Posterior vena cava (tissue), 2 donors: Measurements from ENCODE around the gene TAF4. TPM values are rescaled to one million over a fixed set of nuclear protein-coding genes. Genes with fewer than 3 reads are reported as not detected.
A peak's percentile ranks its signal among the peaks of the same experiment; 100 is the strongest.

Experiments used
- DNase-seq: peaks from one replicate; pipeline ENCODE4 v3.0.0-alpha.2; 2020; ENCODE audit warnings: low spot score
- intact Hi-C, 2 donors: fragments of 100-400 bp; cut with DNase I; formaldehyde crosslinking; loops; one replicate each; pipeline versions ENCODE4 v1.14.1 to v1.14.2; 2022 to 2023
- total RNA-seq, 2 donors: library from RNA; stranded (reverse); fragmentation: NEBNext Ultra II Directional; extraction: Animal tissue kit (Norgen Biotek cat#: 25700); gene quantifications; one replicate each; pipeline ENCODE4 v1.2.1, GENCODE V29; 2021
- donor health status: DM: yes; HTN: yes; CAD: no.
- donor health status: DM: yes; HTN: yes; CAD: no.

TAF4 gene
- total RNA-seq, 2 donors from 2014 or later = 8.8 to 11.4 TPM

GRCh38 chr20:62048821-62049291 is 16.8 kb downstream of the TAF4 start:
- DNase-seq = peak; percentile 71
- intact Hi-C loops = no loop called here

- peak; percentile 58 for DNase-seq
- intact Hi-C loops = no loop called here
Observed at GRCh38 chr20:62048346-62048761, 17.3 kb downstream of the TAF4 start.

- intact Hi-C loops = no loop called here
- peak; percentile 70 for DNase-seq
Observed at GRCh38 chr20:62047666-62048345, 17.9 kb downstream of the TAF4 start.

- peak; percentile 58 for DNase-seq
- intact Hi-C loops = no loop called here
Observed at GRCh38 chr20:62046431-62046830, 19.2 kb downstream of the TAF4 start.

GRCh38 chr20:62045529-62046285 is 20.0 kb downstream of the TAF4 start:
- intact Hi-C loops = no loop called here
- peak; percentile 26 for DNase-seq

- intact Hi-C loops = no loop called here
- DNase-seq = no peak
Observed at GRCh38 chr20:62045118-62045517, 20.6 kb downstream of the TAF4 start.

- intact Hi-C loops = no loop called here
- no peak for DNase-seq
Observed at GRCh38 chr20:62044631-62045030, 21.1 kb downstream of the TAF4 start.

GRCh38 chr20:62043131-62043914 is 22.4 kb downstream of the TAF4 start:
- intact Hi-C loops = no loop called here
- no peak for DNase-seq

- DNase-seq = no peak
- intact Hi-C loops = no loop called here
Observed at GRCh38 chr20:62042025-62042820, 23.5 kb downstream of the TAF4 start.

- DNase-seq = no peak
- intact Hi-C loops = no loop called here
Observed at GRCh38 chr20:62040933-62041332, 24.7 kb downstream of the TAF4 start.

GRCh38 chr20:62040381-62040922 is 25.2 kb downstream of the TAF4 start:
- intact Hi-C loops = no loop called here
- no peak for DNase-seq

- intact Hi-C loops = no loop called here
- no peak for DNase-seq
Observed at GRCh38 chr20:62039738-62040137, 25.9 kb downstream of the TAF4 start.

- DNase-seq = no peak
- intact Hi-C loops = no loop called here
Observed at GRCh38 chr20:62032609-62033368, 32.9 kb downstream of the TAF4 start.

- intact Hi-C loops = no loop called here
- no peak for DNase-seq
Observed at GRCh38 chr20:62031462-62032092, 34.1 kb downstream of the TAF4 start.

- intact Hi-C loops = no loop called here
Observed at GRCh38 chr20:62030834-62031434, 34.7 kb downstream of the TAF4 start.

GRCh38 chr20:62030357-62030756 is 35.3 kb downstream of the TAF4 start:
- DNase-seq = no peak
- intact Hi-C loops = no loop called here

More at GRCh38 chr20:62030834-62031434, 34.7 kb downstream of the TAF4 start:
- DNase-seq = no peak

GRCh38 chr20:62029949-62030348 is 35.7 kb downstream of the TAF4 start:
- intact Hi-C loops = no loop called here
- no peak for DNase-seq
